Caco-2 (cell line): ENCODE results near the gene TNRC18. TPM values are rescaled to one million over a fixed set of nuclear protein-coding genes. Genes with fewer than 3 reads are reported as not detected.
A peak's percentile ranks its signal among the peaks of the same experiment; 100 is the strongest.

Source experiments
- BruUV-seq: library from RNA; stranded (reverse); fragments of 400-500 nt; replicated peaks from 2 replicates; lab custom pipeline; 2021; lab: Mats Ljungman, UMichigan
- CTCF ChIA-PET: fragments of 300-600 bp; sonication (Branson Sonifier 250); formaldehyde crosslinking; loops from one replicate; lab custom pipeline; 2022; ENCODE audit warnings: antibody characterized with exemption; lab: Charles Lee
- POLR2A ChIA-PET: fragments of 300-600 bp; sonication (Branson Sonifier 250); formaldehyde crosslinking; loops from one replicate; lab custom pipeline; 2022; ENCODE audit warnings: antibody characterized with exemption; lab: Charles Lee
- DNase-seq, 2 experiments: peaks; one replicate each; pipeline versions ENCODE4 v3.0.0 to v3.0.0-alpha.2; 2020 to 2022
- H3K27me3 ChIP-seq: replicated peaks from 2 replicates; pipeline ENCODE4 v1.6.0; 2011; ENCODE audit warnings: low read length; ENCODE audit not compliant: control insufficient read depth, insufficient read depth
- H3K36me3 ChIP-seq: 2 replicates; pipeline ENCODE4 v1.5.1; 2011; ENCODE audit warnings: low read length; ENCODE audit not compliant: control insufficient read depth, insufficient read depth
- H3K4me1 ChIP-seq: fragments of 250-450 bp; sonication (Bioruptor Pico); 2 replicates; pipeline ENCODE4 v1.5.1; 2020; ENCODE audit warnings: mild to moderate bottlenecking
- H3K4me3 ChIP-seq: 2 replicates; pipeline ENCODE4 v1.5.1; 2011; ENCODE audit warnings: low read depth, mild to moderate bottlenecking, control low read depth, low read length
- H3K9me3 ChIP-seq: fragments of 250-450 bp; sonication (Bioruptor Pico); 2 replicates; pipeline ENCODE4 v1.5.1; 2020; ENCODE audit warnings: mild to moderate bottlenecking, moderate library complexity
- H3K27ac Mint-ChIP-seq: one replicate; pipeline ENCODE4 v1.8.0; 2022; ENCODE audit warnings: mixed read lengths; ENCODE audit not compliant: unreplicated experiment
- H3K27me3 Mint-ChIP-seq: one replicate; pipeline ENCODE4 v1.8.0; 2022; ENCODE audit warnings: mixed read lengths; ENCODE audit not compliant: insufficient read depth, unreplicated experiment
- H3K36me3 Mint-ChIP-seq: one replicate; pipeline ENCODE4 v1.8.0; 2022; ENCODE audit warnings: mild to moderate bottlenecking, mixed read lengths; ENCODE audit not compliant: insufficient read depth, unreplicated experiment
- H3K4me1 Mint-ChIP-seq: one replicate; pipeline ENCODE4 v1.8.0; 2022; ENCODE audit warnings: low read depth, mixed read lengths; ENCODE audit not compliant: unreplicated experiment
- H3K4me3 Mint-ChIP-seq: one replicate; pipeline ENCODE4 v1.8.0; 2022; ENCODE audit warnings: mild to moderate bottlenecking, moderate library complexity, mixed read lengths; ENCODE audit not compliant: unreplicated experiment
- H3K9me3 Mint-ChIP-seq: one replicate; pipeline ENCODE4 v1.8.0; 2022; ENCODE audit warnings: mixed read lengths; ENCODE audit not compliant: unreplicated experiment
- CTCF ChIP-seq, 2 experiments: fragments of 200-600 bp in 1 of 2; IDR thresholded peaks; 1 replicate in 1 of 2; 2 replicates in 1 of 2; pipeline versions ENCODE4 v1.5.1 to v1.8.0; 2011 to 2022; ENCODE audit warnings: antibody characterized with exemption in 1 of 2, control low read depth in 1 of 2, inconsistent platforms in 1 of 2, low read depth in 1 of 2, low read length in 1 of 2, mild to moderate bottlenecking in 1 of 2, moderate library complexity in 1 of 2; ENCODE audit not compliant: insufficient read depth in 1 of 2, severe bottlenecking in 1 of 2, unreplicated experiment in 1 of 2
- intact Hi-C: fragments of 100-400 bp; cut with micrococcal nuclease; formaldehyde crosslinking; loops from one replicate; pipeline ENCODE4 v1.10.0; 2022; ENCODE audit not compliant: unreplicated experiment
- total RNA-seq: library from RNA; stranded (reverse); gene quantifications from 2 replicates; pipeline ENCODE4 v1.2.3, GENCODE V29; 2022

Gene TNRC18
- total RNA-seq, 1 experiment from 2014 or later: 75.6 TPM

GRCh38 chr7:5357951-5358350, 65.7 kb downstream of the TNRC18 start:
- H3K36me3 ChIP-seq: peaks cover 11% of the 10 kb centered on the region
- intact Hi-C loops: no loop called here
- H3K36me3 Mint-ChIP-seq: peaks cover 93% of the 10 kb centered on the region

GRCh38 chr7:5356751-5357119, 66.9 kb downstream of the TNRC18 start:
- intact Hi-C loops: no loop called here
- no peak overlapping the region for H3K4me3 ChIP-seq
- H3K27ac Mint-ChIP-seq: peak overlapping the region; percentile 68
- peaks cover 14% of the 10 kb centered on the region for H3K4me1 Mint-ChIP-seq
- ChIA-PET POLR2A (no interaction called here), CTCF (no interaction called here)
- no peak for TF ChIP-seq CTCF (IDR thresholded peaks at IDR 0.05; ENCODE audit: insufficient read depth in 1 of 2, low read depth in 1 of 2, low read length in 1 of 2, severe bottlenecking in 1 of 2, unreplicated experiment in 1 of 2)
- H3K36me3 Mint-ChIP-seq: peaks cover 93% of the 10 kb centered on the region
- BruUV-seq: no TSS peak
- DNase-seq: no peak
- H3K4me3 Mint-ChIP-seq: no peak overlapping the region
- no peaks in the 10 kb centered on the region for H3K9me3 ChIP-seq
- H3K27me3 Mint-ChIP-seq: no peaks in the 10 kb centered on the region
- 0 out of 2 replicates have a peak, but pooled peaks cover 4% of the 10 kb centered on the region for H3K4me1 ChIP-seq
- peaks cover 11% of the 10 kb centered on the region for H3K36me3 ChIP-seq
- H3K9me3 Mint-ChIP-seq: no peaks in the 10 kb centered on the region
- no peaks in the 10 kb centered on the region for H3K27me3 ChIP-seq

More at GRCh38 chr7:5357951-5358350, 65.7 kb downstream of the TNRC18 start:
- Mint-ChIP-seq H3K4me3 (no peak overlapping the region), H3K4me1 (peaks cover 14% of the 10 kb centered on the region), H3K27ac (no peak overlapping the region), H3K9me3 (no peaks in the 10 kb centered on the region), H3K27me3 (no peaks in the 10 kb centered on the region)
- no peak for TF ChIP-seq CTCF (IDR thresholded peaks at IDR 0.05; ENCODE audit: insufficient read depth in 1 of 2, low read depth in 1 of 2, low read length in 1 of 2, severe bottlenecking in 1 of 2, unreplicated experiment in 1 of 2)
- Histone ChIP-seq H3K27me3 (no peaks in the 10 kb centered on the region), H3K4me3 (no peak overlapping the region), H3K4me1 (0 out of 2 replicates have a peak, but pooled peaks cover 4% of the 10 kb centered on the region), H3K9me3 (no peaks in the 10 kb centered on the region)
- no peak for DNase-seq
- BruUV-seq: no TSS peak
- POLR2A ChIA-PET: no interaction called here
- CTCF ChIA-PET: no interaction called here

GRCh38 chr7:5354460-5355232, 69.0 kb downstream of the TNRC18 start:
- Histone ChIP-seq H3K4me1 (0 out of 2 replicates have a peak, but pooled peaks cover 4% of the 10 kb centered on the region), H3K4me3 (no peak overlapping the region), H3K9me3 (no peaks in the 10 kb centered on the region), H3K27me3 (no peaks in the 10 kb centered on the region), H3K36me3 (peaks cover 10% of the 10 kb centered on the region)
- ChIA-PET POLR2A (no interaction called here), CTCF (interaction anchor here (0.6 to 0.9 kb wide), 2 partner anchors 11 to 96 kb away, joined by 3 read pairs; no protein-coding TSS in a partner anchor)
- TF ChIP-seq CTCF (IDR thresholded peaks at IDR 0.05; ENCODE audit: insufficient read depth in 1 of 2, low read depth in 1 of 2, low read length in 1 of 2, severe bottlenecking in 1 of 2, unreplicated experiment in 1 of 2): no peak
- Mint-ChIP-seq H3K27me3 (no peaks in the 10 kb centered on the region), H3K9me3 (no peaks in the 10 kb centered on the region), H3K4me3 (peak overlapping the region; percentile 8), H3K27ac (peak overlapping the region; percentile 21), H3K4me1 (peaks cover 14% of the 10 kb centered on the region), H3K36me3 (peaks cover 83% of the 10 kb centered on the region)
- intact Hi-C loops: no loop called here
- peak; percentile 17 to 65 for DNase-seq
- no TSS peak for BruUV-seq
